ENCODE results near the gene DPEP2.

DNA sequence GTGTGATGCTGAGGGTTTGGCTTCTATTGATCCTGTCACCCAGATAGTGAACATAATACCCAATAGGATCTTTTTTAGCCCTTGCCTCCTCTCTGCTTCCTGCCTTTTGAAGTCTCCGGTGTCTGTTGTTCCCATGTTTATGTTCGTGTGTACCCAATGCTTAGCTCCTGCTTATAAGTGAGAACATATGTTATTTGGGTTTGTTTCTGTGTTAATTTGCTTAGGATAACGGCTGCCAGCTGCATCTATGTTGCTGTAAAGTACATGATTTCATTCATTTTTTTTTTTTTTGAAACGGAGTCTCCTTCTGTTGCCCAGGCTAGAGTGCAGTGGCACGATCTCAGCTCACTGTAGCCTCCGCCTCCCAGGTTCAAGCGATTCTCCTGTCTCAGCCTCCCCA, 46.8 kb upstream of the DPEP2 start:
- TF ChIP-seq, protein P1, sequence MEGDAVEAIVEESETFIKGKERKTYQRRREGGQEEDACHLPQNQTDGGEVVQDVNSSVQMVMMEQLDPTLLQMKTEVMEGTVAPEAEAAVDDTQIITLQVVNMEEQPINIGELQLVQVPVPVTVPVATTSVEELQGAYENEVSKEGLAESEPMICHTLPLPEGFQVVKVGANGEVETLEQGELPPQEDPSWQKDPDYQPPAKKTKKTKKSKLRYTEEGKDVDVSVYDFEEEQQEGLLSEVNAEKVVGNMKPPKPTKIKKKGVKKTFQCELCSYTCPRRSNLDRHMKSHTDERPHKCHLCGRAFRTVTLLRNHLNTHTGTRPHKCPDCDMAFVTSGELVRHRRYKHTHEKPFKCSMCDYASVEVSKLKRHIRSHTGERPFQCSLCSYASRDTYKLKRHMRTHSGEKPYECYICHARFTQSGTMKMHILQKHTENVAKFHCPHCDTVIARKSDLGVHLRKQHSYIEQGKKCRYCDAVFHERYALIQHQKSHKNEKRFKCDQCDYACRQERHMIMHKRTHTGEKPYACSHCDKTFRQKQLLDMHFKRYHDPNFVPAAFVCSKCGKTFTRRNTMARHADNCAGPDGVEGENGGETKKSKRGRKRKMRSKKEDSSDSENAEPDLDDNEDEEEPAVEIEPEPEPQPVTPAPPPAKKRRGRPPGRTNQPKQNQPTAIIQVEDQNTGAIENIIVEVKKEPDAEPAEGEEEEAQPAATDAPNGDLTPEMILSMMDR (IDR thresholded peaks at IDR 0.05), result no peak
- no peak for TF ChIP-seq POLR2A (IDR thresholded peaks at IDR 0.05)
